SK-N-MC (cell line): ENCODE data around the gene CDH4.
"Not testable (repeated sequence)": the region's sequence is repeated elsewhere in the genome, so short reads cannot be mapped to it uniquely, and the experiment has no call there.

Experiments used
- DNase-seq: peaks from one replicate; pipeline ENCODE4 v3.0.0-alpha.2; 2011; ENCODE audit warnings: low read depth, low spot score
- H3K27ac ChIP-seq: fragments of 200-600 bp; sonication (generic); 2 replicates; pipeline ENCODE4 v1.5.1; 2016; ENCODE audit warnings: mixed run types
- H3K36me3 ChIP-seq: fragments of 200-600 bp; sonication (generic); 2 replicates; pipeline ENCODE4 v1.6.1; 2017; ENCODE audit warnings: antibody characterized with exemption, low read length, mixed read lengths; ENCODE audit not compliant: insufficient read depth
- H3K4me3 ChIP-seq: fragments of 200-600 bp; sonication (generic); 2 replicates; pipeline ENCODE4 v1.5.1; 2016
- H3K9ac ChIP-seq: fragments of 200-600 bp; sonication (generic); 2 replicates; pipeline ENCODE4 v1.8.0; 2017; ENCODE audit warnings: mixed run types, mixed read lengths; ENCODE audit not compliant: insufficient read length
- H3K9me3 ChIP-seq: fragments of 200-600 bp; sonication (generic); 2 replicates; pipeline ENCODE4 v1.6.1; 2017; ENCODE audit warnings: low read depth, mild to moderate bottlenecking, antibody characterized with exemption, low read length, moderate library complexity, mixed read lengths
- EZH2 ChIP-seq: fragments of 200-600 bp; sonication (generic); IDR thresholded peaks from one replicate; pipeline ENCODE4 v1.6.1; 2017; ENCODE audit warnings: antibody characterized with exemption
- FOXP2 ChIP-seq: optimal IDR thresholded peaks from 2 replicates; pipeline ENCODE3; 2011; ENCODE audit warnings: mild to moderate bottlenecking, moderate library complexity; ENCODE audit not compliant: insufficient read depth; ENCODE audit errors: extremely low read length, control extremely low read depth
- POLR2AphosphoS5 ChIP-seq: IDR thresholded peaks from 2 replicates; pipeline ENCODE4 v1.6.1; 2012; ENCODE audit warnings: mild to moderate bottlenecking, low read depth, low read length, borderline replicate concordance

The CDH4 gene

GRCh38 chr20:61451009-61451408 lies 198.9 kb downstream of the CDH4 start:
- H3K4me3 ChIP-seq = no peak overlapping the region
- H3K9ac ChIP-seq = no peak overlapping the region
- TF ChIP-seq FOXP2 = no peak
- no peak for TF ChIP-seq EZH2
- no peak for DNase-seq
- no peaks in the 10 kb centered on the region for H3K9me3 ChIP-seq
- no peak overlapping the region for H3K27ac ChIP-seq
- H3K36me3 ChIP-seq = no peaks in the 10 kb centered on the region

DNA sequence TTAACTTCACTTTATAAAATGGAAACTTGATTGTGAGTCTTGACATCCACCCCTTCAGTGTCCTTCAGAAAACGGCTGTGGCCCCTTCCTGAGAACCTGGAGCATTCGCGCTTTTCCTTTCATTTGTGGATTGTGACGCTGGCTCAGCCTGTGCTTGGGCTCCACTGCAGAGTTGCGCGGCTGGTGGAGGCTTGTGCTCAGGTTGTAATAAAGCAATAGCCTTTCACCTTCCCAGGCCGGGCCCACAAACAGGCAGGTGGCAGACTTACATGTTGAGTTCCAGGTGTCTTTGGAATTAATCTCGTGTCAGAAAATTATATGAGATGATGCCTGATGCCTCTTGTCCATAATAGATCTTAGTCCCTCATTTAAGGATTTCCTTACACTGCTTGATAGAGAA lies 199.9 kb downstream of the CDH4 start:
- Histone ChIP-seq H3K36me3 (no peaks in the 10 kb centered on the region), H3K9me3 (no peaks in the 10 kb centered on the region), H3K4me3 (no peak overlapping the region), H3K9ac (no peak overlapping the region), H3K27ac (no peak overlapping the region)
- TF ChIP-seq POLR2AphosphoS5 = no peak
- TF ChIP-seq FOXP2 = no peak
- TF ChIP-seq EZH2 = no peak
- no peak for DNase-seq

DNA sequence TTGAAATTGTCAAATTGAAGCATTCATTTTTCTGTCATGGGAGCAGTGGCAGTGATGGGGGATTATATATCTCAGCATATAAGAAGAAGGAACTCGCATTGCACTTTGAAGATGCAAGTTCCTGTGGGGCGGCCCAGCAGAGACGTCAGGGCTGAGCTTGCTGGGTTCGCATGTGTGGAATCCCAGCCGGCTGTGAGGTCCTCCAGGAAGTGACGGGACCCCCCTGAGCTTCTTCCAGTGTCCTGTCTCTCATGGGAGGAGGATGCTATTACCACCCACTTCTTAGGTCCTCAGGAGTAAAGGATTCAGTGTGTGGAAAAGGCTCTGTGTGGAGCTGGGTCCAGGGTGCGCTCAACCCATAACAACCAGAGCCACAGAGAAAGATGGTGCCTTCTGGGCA lies 201.2 kb downstream of the CDH4 start:
- H3K27ac ChIP-seq = no peak overlapping the region
- no peaks in the 10 kb centered on the region for H3K36me3 ChIP-seq
- TF ChIP-seq POLR2AphosphoS5 = no peak
- TF ChIP-seq FOXP2 = no peak
- TF ChIP-seq EZH2 = no peak
- H3K4me3 ChIP-seq = no peak overlapping the region
- no peak for DNase-seq
- H3K9me3 ChIP-seq = no peaks in the 10 kb centered on the region
- no peak overlapping the region for H3K9ac ChIP-seq

DNA sequence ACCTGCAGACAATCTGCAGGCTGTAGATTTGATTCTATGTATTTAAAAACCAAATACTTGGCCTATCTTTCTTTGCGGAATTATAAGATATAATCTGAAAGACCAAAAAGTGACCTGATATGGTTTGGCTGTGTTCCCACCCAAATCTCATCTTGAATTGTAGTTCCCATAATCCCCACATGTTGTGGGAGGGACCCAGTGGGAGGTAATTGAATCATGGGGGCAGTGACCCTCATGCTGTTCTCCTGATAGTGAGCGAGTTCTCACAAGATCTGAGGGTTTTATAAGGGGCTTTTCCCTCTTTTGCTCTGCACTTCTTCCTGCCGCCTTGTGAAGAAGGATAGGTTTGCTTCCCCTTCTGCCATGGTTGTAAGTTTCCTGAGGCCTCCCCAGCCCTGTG lies 201.6 kb downstream of the CDH4 start:
- H3K27ac ChIP-seq, H3K36me3 ChIP-seq, H3K9me3 ChIP-seq, DNase-seq, H3K4me3 ChIP-seq, H3K9ac ChIP-seq: not testable (repeated sequence)

DNA sequence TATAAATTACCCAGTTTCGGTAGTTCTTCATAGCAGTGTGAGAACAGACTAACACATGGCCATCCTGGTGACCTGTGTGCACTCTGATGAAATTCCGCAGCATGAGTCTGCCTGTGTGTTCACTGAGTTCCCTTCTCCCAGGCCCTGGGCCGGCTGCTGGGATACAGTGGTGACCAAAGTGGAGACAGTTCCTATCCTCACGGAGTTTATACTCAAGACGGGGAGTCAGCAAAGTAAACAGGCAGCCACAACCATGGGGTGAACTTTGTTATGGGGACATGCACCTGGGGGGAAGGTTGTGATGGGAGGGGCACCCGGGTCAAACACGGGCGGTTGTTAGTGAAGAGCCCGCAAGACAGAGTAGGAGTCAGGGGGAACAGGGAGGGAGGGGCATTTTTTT lies 202.0 kb downstream of the CDH4 start:
- TF ChIP-seq FOXP2 (no peak), POLR2AphosphoS5 (no peak), EZH2 (no peak)
- Histone ChIP-seq H3K4me3 (no peak overlapping the region), H3K9ac (no peak overlapping the region), H3K36me3 (no peaks in the 10 kb centered on the region), H3K27ac (no peak overlapping the region), H3K9me3 (no peaks in the 10 kb centered on the region)
- DNase-seq = no peak

DNA sequence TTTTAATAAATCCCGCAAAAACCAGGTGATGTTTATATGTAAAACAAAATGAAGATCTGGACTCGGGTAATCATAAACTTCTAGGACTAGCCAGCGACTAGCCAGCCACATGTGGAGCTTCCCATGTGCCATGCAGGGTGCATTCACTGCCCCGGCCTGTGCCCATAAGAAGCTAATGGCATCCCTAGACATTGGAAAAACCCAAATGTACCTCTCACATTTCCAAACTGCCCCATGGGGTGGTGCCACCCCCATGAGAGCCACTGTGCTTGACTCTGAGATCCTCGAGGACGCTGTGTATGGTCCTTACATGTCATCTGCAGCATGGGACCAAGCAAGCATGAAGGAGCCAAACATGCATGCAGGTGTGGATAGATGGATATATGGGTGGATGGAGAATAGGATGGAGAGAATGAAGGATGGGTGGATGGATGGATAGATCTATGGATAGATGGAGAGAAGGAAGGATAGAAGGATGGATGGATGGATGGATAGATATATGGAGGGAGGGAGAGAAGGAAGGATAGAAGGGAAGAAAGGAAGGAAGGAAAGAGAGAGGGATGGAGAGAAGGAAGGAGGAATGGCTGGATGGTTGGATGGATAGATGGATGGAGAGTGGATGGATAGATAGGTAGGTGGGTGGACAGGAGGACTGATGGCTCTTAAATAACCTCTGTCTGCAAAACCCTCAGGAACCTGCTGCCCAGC lies 203.6 kb downstream of the CDH4 start:
- no peaks in the 10 kb centered on the region for H3K36me3 ChIP-seq
- TF ChIP-seq FOXP2 (no peak), POLR2AphosphoS5 (no peak), EZH2 (no peak)
- no peak overlapping the region for H3K4me3 ChIP-seq
- H3K9me3 ChIP-seq = no peaks in the 10 kb centered on the region
- no peak overlapping the region for H3K9ac ChIP-seq
- DNase-seq = no peak
- H3K27ac ChIP-seq = no peak overlapping the region

- H3K36me3 ChIP-seq = no peaks in the 10 kb centered on the region
- H3K9ac ChIP-seq = no peak overlapping the region
- H3K4me3 ChIP-seq = no peak overlapping the region
- TF ChIP-seq POLR2AphosphoS5 (no peak), EZH2 (no peak), FOXP2 (no peak)
- no peaks in the 10 kb centered on the region for H3K9me3 ChIP-seq
- H3K27ac ChIP-seq = no peak overlapping the region
- DNase-seq = no peak
Observed at GRCh38 chr20:61457725-61458124, 205.7 kb downstream of the CDH4 start.

DNA sequence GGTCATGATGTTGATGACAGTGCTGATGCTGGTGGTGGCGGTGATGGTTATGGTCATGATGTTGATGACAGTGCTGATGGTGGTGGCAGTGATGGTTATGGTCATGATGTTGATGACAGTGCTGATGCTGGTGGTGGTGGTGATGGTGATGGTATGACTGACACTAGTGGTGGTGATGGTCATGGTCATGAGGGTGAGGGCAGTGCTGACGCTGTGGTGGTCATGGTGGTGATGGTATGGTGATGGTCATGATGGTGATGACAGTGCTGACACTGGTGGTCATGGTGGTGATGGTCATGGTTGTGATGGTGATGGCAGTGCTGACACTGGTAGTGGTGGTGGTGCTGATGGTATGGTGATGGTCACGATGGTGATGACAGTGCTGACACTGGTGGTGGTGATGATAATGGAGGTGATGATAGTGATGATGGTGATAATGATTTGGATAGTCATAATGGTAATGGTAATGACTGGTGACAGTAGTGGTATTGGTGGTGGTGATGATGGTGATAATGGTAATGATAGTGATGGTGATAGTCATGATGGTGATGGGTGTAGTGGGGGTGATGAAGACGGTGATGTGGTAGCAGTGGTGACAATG lies 206.2 kb downstream of the CDH4 start:
- no peak for DNase-seq
- TF ChIP-seq POLR2AphosphoS5 = no peak
- no peak for TF ChIP-seq EZH2
- TF ChIP-seq FOXP2 = no peak
- H3K9me3 ChIP-seq = no peaks in the 10 kb centered on the region
- H3K4me3 ChIP-seq = no peak overlapping the region
- no peak overlapping the region for H3K9ac ChIP-seq
- H3K36me3 ChIP-seq = no peaks in the 10 kb centered on the region
- no peak overlapping the region for H3K27ac ChIP-seq

DNA sequence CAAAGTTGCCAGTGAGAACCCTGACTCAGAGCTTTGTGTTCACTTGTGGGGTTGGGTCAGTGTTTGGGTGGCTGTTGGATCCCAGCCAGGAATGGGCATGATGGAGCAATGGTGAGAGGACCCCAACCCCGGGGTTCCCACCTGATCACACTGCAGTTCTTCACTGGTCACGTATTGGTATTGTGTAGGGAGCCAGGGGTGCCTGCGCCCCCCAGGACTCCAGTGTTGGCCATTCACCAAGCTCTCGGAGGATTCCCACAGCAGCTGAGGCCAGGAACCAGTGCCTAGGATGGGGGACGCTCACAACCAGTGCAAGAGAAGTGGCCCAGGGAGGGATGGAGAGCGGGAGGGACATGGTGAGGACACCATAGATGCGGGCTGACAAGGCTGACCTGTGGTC lies 207.2 kb downstream of the CDH4 start:
- DNase-seq = no peak
- Histone ChIP-seq H3K36me3 (no peaks in the 10 kb centered on the region), H3K27ac (no peak overlapping the region), H3K9me3 (no peaks in the 10 kb centered on the region), H3K9ac (no peak overlapping the region), H3K4me3 (no peak overlapping the region)
- TF ChIP-seq POLR2AphosphoS5 (no peak), FOXP2 (no peak), EZH2 (no peak)

- no peak overlapping the region for H3K9ac ChIP-seq
Observed at GRCh38 chr20:61459705-61460104, 207.6 kb downstream of the CDH4 start.

More at GRCh38 chr20:61459705-61460104, 207.6 kb downstream of the CDH4 start:
- Histone ChIP-seq H3K36me3 (no peaks in the 10 kb centered on the region), H3K27ac (no peak overlapping the region), H3K9me3 (no peaks in the 10 kb centered on the region), H3K4me3 (no peak overlapping the region)
- TF ChIP-seq FOXP2 = no peak
- TF ChIP-seq EZH2 = no peak
- TF ChIP-seq POLR2AphosphoS5 = no peak
- no peak for DNase-seq
